IPS DF 4.7 (cell line): ENCODE measurements around the gene ATP8A2.
"Not testable (repeated sequence)": the region's sequence is repeated elsewhere in the genome, so short reads cannot be mapped to it uniquely, and the experiment has no call there.

Experiments
- DNase-seq: peaks from one replicate; pipeline ENCODE4 v3.0.0-alpha.2; 2013; ENCODE audit warnings: low spot score; ENCODE audit errors: extremely low read depth

The ATP8A2 gene

GRCh38 chr13:25462301-25463125 is 90.7 kb downstream of the ATP8A2 start:
- DNase-seq: no peak

GRCh38 chr13:25463496-25463895 is 91.7 kb downstream of the ATP8A2 start:
- no peak for DNase-seq

GRCh38 chr13:25466880-25467279 is 95.1 kb downstream of the ATP8A2 start:
- DNase-seq: no peak

GRCh38 chr13:25468325-25469168 is 96.8 kb downstream of the ATP8A2 start:
- DNase-seq: no peak

GRCh38 chr13:25469169-25469525 is 97.4 kb downstream of the ATP8A2 start:
- DNase-seq: no peak

- no peak for DNase-seq
Measured at GRCh38 chr13:25473864-25474263, 102.1 kb downstream of the ATP8A2 start.

GRCh38 chr13:25478186-25478585 is 106.4 kb downstream of the ATP8A2 start:
- no peak for DNase-seq

GRCh38 chr13:25489238-25489637 is 117.5 kb downstream of the ATP8A2 start:
- no peak for DNase-seq

GRCh38 chr13:25490236-25490635 is 118.5 kb downstream of the ATP8A2 start:
- no peak for DNase-seq

- no peak for DNase-seq
Measured at GRCh38 chr13:25493931-25494640, 122.3 kb downstream of the ATP8A2 start.

GRCh38 chr13:25494698-25495411 is 123.1 kb downstream of the ATP8A2 start:
- no peak for DNase-seq

- no peak for DNase-seq
Measured at GRCh38 chr13:25501231-25501630, 129.5 kb downstream of the ATP8A2 start.

- DNase-seq: no peak
Measured at GRCh38 chr13:25502031-25502430, 130.3 kb downstream of the ATP8A2 start.

GRCh38 chr13:25502551-25502950 is 130.8 kb downstream of the ATP8A2 start:
- no peak for DNase-seq

- DNase-seq: no peak
Measured at GRCh38 chr13:25503856-25504255, 132.1 kb downstream of the ATP8A2 start.

- DNase-seq: no peak
Measured at GRCh38 chr13:25507841-25508240, 136.1 kb downstream of the ATP8A2 start.

- not testable (repeated sequence) for DNase-seq
Measured at GRCh38 chr13:25513060-25513459, 141.3 kb downstream of the ATP8A2 start.

- DNase-seq: no peak
Measured at GRCh38 chr13:25518441-25518840, 146.7 kb downstream of the ATP8A2 start.

- no peak for DNase-seq
Measured at GRCh38 chr13:25525884-25526283, 154.1 kb downstream of the ATP8A2 start.

- no peak for DNase-seq
Measured at GRCh38 chr13:25528266-25528665, 156.5 kb downstream of the ATP8A2 start.

GRCh38 chr13:25529425-25529824 is 157.7 kb downstream of the ATP8A2 start:
- no peak for DNase-seq
